ENCODE results near the gene UBTD2. TPM values are rescaled to one million over a fixed set of nuclear protein-coding genes. Genes with fewer than 3 reads are reported as not detected.
"Not testable (repeated sequence)": the region's sequence is repeated elsewhere in the genome, so short reads cannot be mapped to it uniquely, and the experiment has no call there.

UBTD2 gene
- total and polyA plus RNA-seq, 2 experiments from 2014 or later: 17.9 to 46.3 TPM

- H3K36me3 ChIP-seq (ENCODE audit: insufficient read depth); H3K9me3 Mint-ChIP-seq; DNase-seq (ENCODE audit: low spot score); H3K4me3 ChIP-seq; H3K4me2 ChIP-seq; H3K27ac ChIP-seq (ENCODE audit: low read depth); H3K27me3 ChIP-seq (ENCODE audit: insufficient read depth); H3F3A ChIP-seq (replicated peaks; ENCODE audit: low read depth); H3K9me2 ChIP-seq (ENCODE audit: insufficient read depth); H4K20me1 ChIP-seq (replicated peaks; ENCODE audit: insufficient read depth); H3K27ac Mint-ChIP-seq; ATAC-seq; H3K36me3 Mint-ChIP-seq (ENCODE audit: low read depth); H2AFZ ChIP-seq; H3K4me3 Mint-ChIP-seq: not testable (repeated sequence)
- Histone ChIP-seq H3K79me2 (replicated peaks; ENCODE audit: insufficient read depth) (peaks cover 11% of the 10 kb centered on the region), H3K4me1 (ENCODE audit: insufficient read depth) (peaks cover 15% of the 10 kb centered on the region)
- peaks cover 16% of the 10 kb centered on the region for H3K27me3 Mint-ChIP-seq (ENCODE audit: insufficient read depth, low read depth, poor library complexity)
- peaks cover 15% of the 10 kb centered on the region for H3K4me1 Mint-ChIP-seq
These were observed 3.6 kb upstream of the UBTD2 start for GRCh38 chr5:172287140-172287539.

- no peak overlapping the region for H3K27ac Mint-ChIP-seq
- no peak for DNase-seq (ENCODE audit: low spot score)
- TF ChIP-seq NANOG (IDR thresholded peaks at IDR 0.05; ENCODE audit: borderline replicate concordance): no peak
- TF ChIP-seq JUNB (IDR thresholded peaks at IDR 0.05; ENCODE audit: unreplicated experiment): no peak
- TF ChIP-seq EZH2 (IDR thresholded peaks at IDR 0.05; ENCODE audit: low read depth, unreplicated experiment): no peak
- TF ChIP-seq EZH2phosphoT487 (IDR thresholded peaks at IDR 0.05; ENCODE audit: unreplicated experiment): no peak
- no peak for TF ChIP-seq ZNF462 (CRISPR knock-in tag; IDR thresholded peaks at IDR 0.05)
- TF ChIP-seq CREB1 (CRISPR knock-in tag; IDR thresholded peaks at IDR 0.05; ENCODE audit: low read depth): no peak
- TF ChIP-seq CTCF (conservative IDR thresholded peaks at IDR 0.05; ENCODE audit: low read depth in 2 of 2): no peak
- no peak for TF ChIP-seq STAT1 (IDR thresholded peaks at IDR 0.05; ENCODE audit: unreplicated experiment)
- no peak for TF ChIP-seq ZNF114 (CRISPR knock-in tag; IDR thresholded peaks at IDR 0.05)
These were observed 1.9 kb upstream of the UBTD2 start for GRCh38 chr5:172285226-172286143.

More at GRCh38 chr5:172285226-172286143, 1.9 kb upstream of the UBTD2 start:
- Mint-ChIP-seq H3K9me3 (no peaks in the 10 kb centered on the region), H3K36me3 (ENCODE audit: low read depth) (no peaks in the 10 kb centered on the region), H3K4me3 (peak overlapping the region; percentile 95), H3K4me1 (peaks cover 26% of the 10 kb centered on the region), H3K27me3 (ENCODE audit: insufficient read depth, low read depth, poor library complexity) (peaks cover 16% of the 10 kb centered on the region)
- Histone ChIP-seq H3K27ac (ENCODE audit: low read depth) (no peak overlapping the region), H3K4me2 (peak overlapping the region; percentile 76), H3K4me3 (peak overlapping the region; percentile 68), H4K20me1 (replicated peaks; ENCODE audit: insufficient read depth) (peaks cover 17% of the 10 kb centered on the region; the same call in 1 of the 2 replicates), H3K36me3 (ENCODE audit: insufficient read depth) (no peaks in the 10 kb centered on the region), H3K4me1 (ENCODE audit: insufficient read depth) (peaks cover 31% of the 10 kb centered on the region), H3K9me2 (ENCODE audit: insufficient read depth) (no peaks in the 10 kb centered on the region), H2AFZ (peak overlapping the region; percentile 52; the same call in 1 of the 2 replicates), H3K27me3 (ENCODE audit: insufficient read depth) (no peaks in the 10 kb centered on the region), H3K79me2 (replicated peaks; ENCODE audit: insufficient read depth) (peaks cover 28% of the 10 kb centered on the region), H3F3A (replicated peaks; ENCODE audit: low read depth) (peaks cover 6% of the 10 kb centered on the region; the same call in 1 of the 2 replicates)
- ATAC-seq: no peak

Measured in GM23338 (cell line).